ENCODE data around the gene PJA1.

PJA1 gene

DNA sequence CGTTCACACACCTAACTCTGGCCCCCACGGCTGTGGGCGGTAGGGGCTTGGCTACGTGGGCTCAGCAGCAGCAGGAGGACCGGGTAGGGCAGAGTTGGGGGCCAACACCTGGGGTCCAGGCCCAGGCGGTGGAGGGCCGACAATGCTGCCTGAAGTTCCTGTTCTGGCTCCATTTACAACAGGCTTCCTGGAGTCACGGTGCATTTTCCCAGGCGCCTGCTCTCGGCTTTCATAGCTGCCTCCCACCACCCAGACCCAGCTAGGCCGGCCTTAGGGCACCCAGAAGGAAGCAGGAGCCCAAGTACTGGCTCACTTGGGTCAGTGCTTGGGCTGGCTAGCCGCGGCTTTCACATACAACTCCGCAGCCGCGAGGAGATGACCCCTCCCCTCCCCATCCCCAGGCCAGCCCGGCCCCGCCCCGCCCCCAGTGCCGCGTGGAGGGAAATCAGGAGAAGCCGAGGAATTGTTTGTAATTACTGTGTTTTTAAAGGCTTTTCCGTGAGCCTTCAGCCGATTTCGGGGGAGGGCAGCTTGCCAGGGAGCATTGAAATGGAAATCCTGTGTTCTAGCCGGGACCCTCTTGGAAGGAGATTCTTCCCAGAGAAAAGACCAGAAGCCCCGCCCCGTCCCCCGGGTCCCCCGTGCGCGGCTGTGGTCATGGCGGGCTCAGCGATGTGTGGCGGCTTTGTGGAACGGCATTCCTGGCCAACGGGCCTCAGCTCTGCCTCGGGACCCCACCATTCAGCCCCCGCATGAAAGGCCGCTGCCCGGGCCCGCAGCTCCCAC lies 28.5 kb downstream of the PJA1 start:
- Histone ChIP-seq H3K36me3 (ENCODE audit: control insufficient read depth, insufficient read depth, low read length) (no peaks in the 10 kb centered on the region), H3K27me3 (replicated peaks; ENCODE audit: control insufficient read depth, insufficient read depth, low read length, poor library complexity, severe bottlenecking) (no peaks in the 10 kb centered on the region), H3K4me1 (ENCODE audit: control insufficient read depth, insufficient read depth, low read length, poor library complexity, severe bottlenecking) (no peaks in the 10 kb centered on the region), H3K27ac (ENCODE audit: insufficient read depth, low read length, poor library complexity, severe bottlenecking) (no peak overlapping the region), H3K9me3 (ENCODE audit: control insufficient read depth, low read length) (no peaks in the 10 kb centered on the region), H3K4me3 (ENCODE audit: insufficient read depth, low read depth, low read length, poor library complexity, severe bottlenecking) (no peak overlapping the region)
- DNase-seq: no peak

DNA sequence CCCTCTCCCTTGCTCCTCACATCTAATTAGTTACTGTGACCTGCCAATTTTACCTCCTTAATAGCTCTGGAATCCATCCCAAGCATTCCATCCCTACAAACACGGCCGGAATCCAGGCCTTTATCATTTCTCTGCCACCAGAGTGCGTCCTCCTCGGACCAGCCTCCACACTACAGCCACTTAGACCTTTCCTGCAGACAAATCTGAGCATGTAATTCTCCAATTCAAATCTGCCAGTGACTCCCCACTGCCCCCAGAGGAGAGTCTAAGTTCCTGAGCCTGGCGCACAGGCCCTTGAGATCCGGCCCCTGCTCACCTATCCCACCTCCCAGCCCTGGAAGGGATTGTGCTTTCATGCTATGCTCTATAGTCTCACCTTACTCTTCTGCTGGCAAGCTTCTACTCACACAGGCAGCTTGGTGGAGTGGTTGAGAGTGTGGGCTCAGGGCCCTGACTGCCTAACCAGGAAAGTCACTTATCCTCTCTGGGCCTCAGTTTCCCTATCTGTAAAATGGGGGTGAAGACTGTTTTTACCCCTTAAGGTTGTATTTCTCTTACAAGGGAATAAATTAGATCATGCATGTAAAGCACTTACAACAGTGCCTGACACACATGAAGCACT lies 31.2 kb downstream of the PJA1 start:
- no peak overlapping the region for H3K4me3 ChIP-seq (ENCODE audit: insufficient read depth, low read depth, low read length, poor library complexity, severe bottlenecking)
- no peaks in the 10 kb centered on the region for H3K9me3 ChIP-seq (ENCODE audit: control insufficient read depth, low read length)
- no peaks in the 10 kb centered on the region for H3K36me3 ChIP-seq (ENCODE audit: control insufficient read depth, insufficient read depth, low read length)
- H3K4me1 ChIP-seq (ENCODE audit: control insufficient read depth, insufficient read depth, low read length, poor library complexity, severe bottlenecking): no peaks in the 10 kb centered on the region
- no peak for DNase-seq
- H3K27me3 ChIP-seq (replicated peaks; ENCODE audit: control insufficient read depth, insufficient read depth, low read length, poor library complexity, severe bottlenecking): no peaks in the 10 kb centered on the region
- no peak overlapping the region for H3K27ac ChIP-seq (ENCODE audit: insufficient read depth, low read length, poor library complexity, severe bottlenecking)

DNA sequence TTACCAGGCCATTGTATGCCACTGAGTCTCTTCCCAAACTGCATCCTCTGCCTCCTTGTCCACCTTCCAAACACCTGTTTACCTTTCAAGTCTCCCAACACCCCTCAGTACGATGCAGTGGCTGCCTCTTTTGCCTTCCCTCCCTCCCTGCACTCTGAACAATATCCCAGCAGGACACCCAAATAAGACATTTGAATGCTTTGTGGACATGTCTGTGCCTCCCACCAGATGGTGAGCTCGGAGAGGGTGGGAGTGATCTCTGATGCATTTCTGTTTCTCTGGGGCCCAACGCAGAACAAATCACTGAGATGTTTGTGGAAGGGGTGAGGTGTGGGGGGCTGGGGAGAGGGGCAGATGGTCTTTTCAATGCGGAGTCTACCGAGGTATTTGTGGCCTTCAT lies 33.4 kb downstream of the PJA1 start:
- no peak for DNase-seq
- Histone ChIP-seq H3K36me3 (ENCODE audit: control insufficient read depth, insufficient read depth, low read length) (no peaks in the 10 kb centered on the region), H3K4me1 (ENCODE audit: control insufficient read depth, insufficient read depth, low read length, poor library complexity, severe bottlenecking) (no peaks in the 10 kb centered on the region), H3K4me3 (ENCODE audit: insufficient read depth, low read depth, low read length, poor library complexity, severe bottlenecking) (no peak overlapping the region), H3K27me3 (replicated peaks; ENCODE audit: control insufficient read depth, insufficient read depth, low read length, poor library complexity, severe bottlenecking) (no peaks in the 10 kb centered on the region), H3K9me3 (ENCODE audit: control insufficient read depth, low read length) (no peaks in the 10 kb centered on the region), H3K27ac (ENCODE audit: insufficient read depth, low read length, poor library complexity, severe bottlenecking) (no peak overlapping the region)

DNA sequence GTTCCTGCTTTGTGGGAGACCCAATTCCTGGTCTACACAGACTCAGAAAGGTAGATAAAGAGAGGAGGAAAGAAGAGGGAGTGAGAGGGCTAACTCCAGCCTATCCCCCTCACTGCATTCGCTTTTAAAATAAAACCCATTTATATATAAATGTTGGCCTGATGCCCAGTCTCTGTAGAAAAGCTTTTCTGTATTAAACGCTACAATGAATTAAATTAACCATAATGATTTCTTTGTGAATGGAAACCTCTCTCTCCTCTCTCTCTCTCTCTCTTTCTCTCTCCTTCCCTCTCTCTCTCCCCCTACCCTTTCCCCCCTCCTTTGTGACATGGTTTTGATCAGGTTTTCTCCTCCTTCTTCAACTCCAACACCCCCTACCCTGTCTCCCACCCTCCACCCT lies 34.8 kb downstream of the PJA1 start:
- no peaks in the 10 kb centered on the region for H3K36me3 ChIP-seq (ENCODE audit: control insufficient read depth, insufficient read depth, low read length)
- no peak overlapping the region for H3K4me3 ChIP-seq (ENCODE audit: insufficient read depth, low read depth, low read length, poor library complexity, severe bottlenecking)
- no peak for DNase-seq
- no peaks in the 10 kb centered on the region for H3K4me1 ChIP-seq (ENCODE audit: control insufficient read depth, insufficient read depth, low read length, poor library complexity, severe bottlenecking)
- no peak overlapping the region for H3K27ac ChIP-seq (ENCODE audit: insufficient read depth, low read length, poor library complexity, severe bottlenecking)
- no peaks in the 10 kb centered on the region for H3K9me3 ChIP-seq (ENCODE audit: control insufficient read depth, low read length)
- H3K27me3 ChIP-seq (replicated peaks; ENCODE audit: control insufficient read depth, insufficient read depth, low read length, poor library complexity, severe bottlenecking): no peaks in the 10 kb centered on the region

DNA sequence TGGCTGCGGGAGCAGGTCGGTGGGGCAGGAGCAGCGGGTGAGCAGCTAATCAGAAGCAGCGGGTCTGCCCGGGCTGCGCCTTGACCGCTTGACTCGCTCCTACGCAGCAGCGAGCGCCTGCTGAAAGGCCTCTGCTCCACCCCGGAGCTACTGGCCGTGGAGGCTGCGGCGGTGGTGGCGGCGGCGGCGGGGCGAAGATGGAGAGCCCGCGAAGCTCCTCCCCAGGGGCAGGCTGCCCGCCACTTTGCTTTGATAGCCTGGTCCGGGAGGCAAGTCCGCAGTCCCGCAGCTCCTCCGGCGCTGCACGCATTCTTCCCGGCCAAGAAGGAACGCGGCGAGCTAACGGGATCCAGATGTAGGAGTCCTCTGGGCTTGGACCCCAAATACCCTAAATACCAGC lies 36.7 kb downstream of the PJA1 start:
- no peak overlapping the region for H3K27ac ChIP-seq (ENCODE audit: insufficient read depth, low read length, poor library complexity, severe bottlenecking)

DNA sequence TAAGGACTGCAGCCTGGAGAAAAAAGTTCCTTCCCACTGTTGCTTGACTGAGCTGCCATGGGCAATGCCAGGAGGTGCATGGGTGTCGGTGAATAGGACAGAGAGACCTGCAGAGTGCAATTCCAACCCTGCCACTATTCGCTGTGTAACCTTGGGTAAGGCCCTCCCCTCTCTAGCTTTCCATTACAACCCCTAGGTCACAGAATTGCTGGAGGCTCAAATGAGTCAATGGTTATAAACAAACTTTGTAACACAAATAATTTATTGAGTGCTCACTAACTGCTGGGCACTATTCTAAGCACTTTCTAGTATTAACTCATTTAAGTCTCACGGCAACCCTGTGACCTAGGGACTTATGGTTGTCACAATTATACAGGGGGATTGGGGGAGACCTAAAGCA lies 37.8 kb downstream of the PJA1 start:
- Histone ChIP-seq H3K4me3 (ENCODE audit: insufficient read depth, low read depth, low read length, poor library complexity, severe bottlenecking) (no peak overlapping the region), H3K36me3 (ENCODE audit: control insufficient read depth, insufficient read depth, low read length) (no peaks in the 10 kb centered on the region), H3K27me3 (replicated peaks; ENCODE audit: control insufficient read depth, insufficient read depth, low read length, poor library complexity, severe bottlenecking) (no peaks in the 10 kb centered on the region), H3K9me3 (ENCODE audit: control insufficient read depth, low read length) (no peaks in the 10 kb centered on the region), H3K4me1 (ENCODE audit: control insufficient read depth, insufficient read depth, low read length, poor library complexity, severe bottlenecking) (no peaks in the 10 kb centered on the region), H3K27ac (ENCODE audit: insufficient read depth, low read length, poor library complexity, severe bottlenecking) (no peak overlapping the region)
- DNase-seq: no peak

More for the DNA sequence above, 36.7 kb downstream of the PJA1 start:
- Histone ChIP-seq H3K4me1 (ENCODE audit: control insufficient read depth, insufficient read depth, low read length, poor library complexity, severe bottlenecking) (no peaks in the 10 kb centered on the region), H3K4me3 (ENCODE audit: insufficient read depth, low read depth, low read length, poor library complexity, severe bottlenecking) (no peak overlapping the region), H3K9me3 (ENCODE audit: control insufficient read depth, low read length) (no peaks in the 10 kb centered on the region), H3K36me3 (ENCODE audit: control insufficient read depth, insufficient read depth, low read length) (no peaks in the 10 kb centered on the region), H3K27me3 (replicated peaks; ENCODE audit: control insufficient read depth, insufficient read depth, low read length, poor library complexity, severe bottlenecking) (no peaks in the 10 kb centered on the region)
- DNase-seq: no peak

DNA sequence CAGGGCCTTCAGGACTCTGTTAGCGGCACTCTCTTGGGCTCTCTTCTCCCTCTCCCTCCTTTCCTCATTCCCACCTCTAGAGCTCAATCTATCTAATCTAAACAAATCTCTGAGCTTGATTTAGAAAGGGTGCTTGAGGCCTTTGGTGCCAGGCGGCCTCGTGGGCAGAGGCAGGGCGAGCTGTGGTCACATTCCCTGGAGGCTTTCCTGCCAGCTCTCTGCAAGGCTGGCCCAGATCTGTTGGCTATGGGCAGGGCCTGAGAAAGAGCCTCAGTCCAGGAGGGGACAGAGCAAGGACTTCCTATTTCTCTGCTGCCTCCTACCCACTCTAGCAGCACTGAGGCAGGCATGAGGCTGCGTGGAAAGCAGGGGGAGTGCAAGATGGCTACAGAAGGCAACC lies 38.6 kb downstream of the PJA1 start:
- Histone ChIP-seq H3K27me3 (replicated peaks; ENCODE audit: control insufficient read depth, insufficient read depth, low read length, poor library complexity, severe bottlenecking) (no peaks in the 10 kb centered on the region), H3K4me1 (ENCODE audit: control insufficient read depth, insufficient read depth, low read length, poor library complexity, severe bottlenecking) (no peaks in the 10 kb centered on the region), H3K4me3 (ENCODE audit: insufficient read depth, low read depth, low read length, poor library complexity, severe bottlenecking) (no peak overlapping the region), H3K9me3 (ENCODE audit: control insufficient read depth, low read length) (no peaks in the 10 kb centered on the region), H3K27ac (ENCODE audit: insufficient read depth, low read length, poor library complexity, severe bottlenecking) (no peak overlapping the region), H3K36me3 (ENCODE audit: control insufficient read depth, insufficient read depth, low read length) (no peaks in the 10 kb centered on the region)
- no peak for DNase-seq

DNA sequence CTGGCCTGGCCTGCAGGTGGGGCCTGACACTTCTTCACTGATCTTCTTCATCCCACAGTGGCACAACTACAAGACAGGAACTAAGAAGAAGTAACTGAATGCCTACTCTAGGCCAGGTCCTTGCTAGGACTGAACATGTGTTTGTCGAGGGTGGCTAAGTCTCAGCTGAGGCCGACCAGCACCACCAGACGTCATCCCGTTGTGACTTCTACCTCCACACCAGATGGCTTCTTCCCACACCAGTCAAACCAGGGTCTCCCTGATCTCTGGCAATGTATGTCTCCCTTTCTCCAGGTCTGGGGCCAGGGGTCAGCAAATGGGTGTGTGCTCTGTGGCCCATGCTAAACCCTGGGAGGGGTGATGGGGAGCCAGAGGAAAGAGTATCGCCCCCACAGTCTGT lies 40.2 kb downstream of the PJA1 start:
- Histone ChIP-seq H3K36me3 (ENCODE audit: control insufficient read depth, insufficient read depth, low read length) (no peaks in the 10 kb centered on the region), H3K27ac (ENCODE audit: insufficient read depth, low read length, poor library complexity, severe bottlenecking) (no peak overlapping the region), H3K4me3 (ENCODE audit: insufficient read depth, low read depth, low read length, poor library complexity, severe bottlenecking) (no peak overlapping the region), H3K9me3 (ENCODE audit: control insufficient read depth, low read length) (no peaks in the 10 kb centered on the region), H3K27me3 (replicated peaks; ENCODE audit: control insufficient read depth, insufficient read depth, low read length, poor library complexity, severe bottlenecking) (no peaks in the 10 kb centered on the region), H3K4me1 (ENCODE audit: control insufficient read depth, insufficient read depth, low read length, poor library complexity, severe bottlenecking) (no peaks in the 10 kb centered on the region)
- no peak for DNase-seq

DNA sequence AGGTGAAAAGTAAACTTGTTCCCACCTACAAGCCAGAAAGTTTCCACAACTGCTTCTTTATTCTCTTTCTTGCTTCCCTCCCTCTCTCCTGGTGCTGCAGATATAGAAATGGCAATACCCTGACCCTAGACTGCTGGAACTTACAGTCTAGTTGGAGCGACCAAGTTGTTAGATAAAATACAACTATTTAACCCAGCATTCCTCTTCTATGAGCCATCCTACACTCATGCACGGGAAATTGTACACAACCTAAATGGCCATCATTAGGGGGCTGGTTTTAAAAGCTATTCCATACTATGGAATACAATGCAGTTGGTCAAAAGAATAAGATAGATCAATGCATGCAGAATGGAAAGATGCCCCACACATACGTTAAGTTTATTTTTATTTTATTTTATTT lies 41.1 kb downstream of the PJA1 start:
- no peak overlapping the region for H3K4me3 ChIP-seq (ENCODE audit: insufficient read depth, low read depth, low read length, poor library complexity, severe bottlenecking)
- DNase-seq: no peak
- no peaks in the 10 kb centered on the region for H3K27me3 ChIP-seq (replicated peaks; ENCODE audit: control insufficient read depth, insufficient read depth, low read length, poor library complexity, severe bottlenecking)
- H3K36me3 ChIP-seq (ENCODE audit: control insufficient read depth, insufficient read depth, low read length): no peaks in the 10 kb centered on the region
- H3K27ac ChIP-seq (ENCODE audit: insufficient read depth, low read length, poor library complexity, severe bottlenecking): no peak overlapping the region
- no peaks in the 10 kb centered on the region for H3K9me3 ChIP-seq (ENCODE audit: control insufficient read depth, low read length)
- H3K4me1 ChIP-seq (ENCODE audit: control insufficient read depth, insufficient read depth, low read length, poor library complexity, severe bottlenecking): no peaks in the 10 kb centered on the region

DNA sequence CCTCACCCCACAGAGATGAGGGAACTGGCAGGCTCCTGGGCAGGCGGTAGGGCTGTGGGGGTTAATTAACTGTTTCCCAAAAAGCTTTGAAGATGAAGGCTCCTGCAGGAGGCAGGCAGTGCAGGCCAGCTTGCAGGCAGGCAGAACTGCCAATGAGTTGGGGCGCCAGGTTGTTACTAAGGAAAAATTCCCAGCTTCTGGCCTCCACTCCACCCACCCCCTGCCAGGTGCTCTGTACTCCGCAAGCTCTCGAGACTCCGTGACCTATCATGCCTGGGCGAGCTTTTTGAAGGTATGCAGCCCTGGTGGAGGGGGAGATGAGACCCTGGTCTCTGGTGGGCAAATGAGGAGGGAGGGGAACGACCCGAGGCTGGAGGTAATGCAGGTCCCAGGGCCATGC lies 41.8 kb downstream of the PJA1 start:
- no peak for DNase-seq
- H3K27me3 ChIP-seq (replicated peaks; ENCODE audit: control insufficient read depth, insufficient read depth, low read length, poor library complexity, severe bottlenecking): no peaks in the 10 kb centered on the region
- H3K9me3 ChIP-seq (ENCODE audit: control insufficient read depth, low read length): no peaks in the 10 kb centered on the region
- no peaks in the 10 kb centered on the region for H3K4me1 ChIP-seq (ENCODE audit: control insufficient read depth, insufficient read depth, low read length, poor library complexity, severe bottlenecking)
- no peak overlapping the region for H3K4me3 ChIP-seq (ENCODE audit: insufficient read depth, low read depth, low read length, poor library complexity, severe bottlenecking)
- no peaks in the 10 kb centered on the region for H3K36me3 ChIP-seq (ENCODE audit: control insufficient read depth, insufficient read depth, low read length)
- no peak overlapping the region for H3K27ac ChIP-seq (ENCODE audit: insufficient read depth, low read length, poor library complexity, severe bottlenecking)

Data from effector memory CD4-positive, alpha-beta T cell (primary cell).